GM18873 (cell line): ENCODE data around the gene CBX4.
"Not testable (repeated sequence)": the region's sequence is repeated elsewhere in the genome, so short reads cannot be mapped to it uniquely, and the experiment has no call there.

Experiments
- ATAC-seq: cut with Tn5 transposase; IDR thresholded peaks from one replicate; pipeline ENCODE4 v1.9.1; 2021; ENCODE audit warnings: mild to moderate bottlenecking, moderate library complexity, moderate number of reproducible peaks; ENCODE audit not compliant: unreplicated experiment, low FRiP score

CBX4 gene

GRCh38 chr17:79861413-79862216, 22.4 kb upstream of the CBX4 start:
- no peak for ATAC-seq

GRCh38 chr17:79859676-79860615, 20.7 kb upstream of the CBX4 start:
- no peak for ATAC-seq

GRCh38 chr17:79857095-79857494, 17.9 kb upstream of the CBX4 start:
- ATAC-seq: no peak

GRCh38 chr17:79855331-79856124, 16.3 kb upstream of the CBX4 start:
- ATAC-seq: no peak

GRCh38 chr17:79854080-79855060, 15.1 kb upstream of the CBX4 start:
- ATAC-seq: no peak

GRCh38 chr17:79853168-79853567, 13.9 kb upstream of the CBX4 start:
- not testable (repeated sequence) for ATAC-seq

- no peak for ATAC-seq
Observed at GRCh38 chr17:79852748-79853147, 13.5 kb upstream of the CBX4 start.

- no peak for ATAC-seq
Observed at GRCh38 chr17:79851461-79851817, 12.2 kb upstream of the CBX4 start.

- ATAC-seq: no peak
Observed at GRCh38 chr17:79850571-79851460, 11.6 kb upstream of the CBX4 start.

GRCh38 chr17:79849953-79850352, 10.7 kb upstream of the CBX4 start:
- no peak for ATAC-seq

GRCh38 chr17:79848370-79848766, 9.1 kb upstream of the CBX4 start:
- ATAC-seq: no peak

- no peak for ATAC-seq
Observed at GRCh38 chr17:79847698-79848369, 8.6 kb upstream of the CBX4 start.

GRCh38 chr17:79845601-79845949, 6.3 kb upstream of the CBX4 start:
- no peak for ATAC-seq

GRCh38 chr17:79844869-79845600, 5.8 kb upstream of the CBX4 start:
- no peak for ATAC-seq

- ATAC-seq: no peak
Observed at GRCh38 chr17:79843816-79844800, 4.9 kb upstream of the CBX4 start.

GRCh38 chr17:79843474-79843815, 4.2 kb upstream of the CBX4 start:
- no peak for ATAC-seq
